ENCODE measurements around the gene WDPCP. TPM values are rescaled to one million over a fixed set of nuclear protein-coding genes. Genes with fewer than 3 reads are reported as not detected.

WDPCP gene
- 10 to 100 TPM in 2 of 4 donors, 1 to 10 TPM in 2; 7.1 to 19.9 (median 9.6) TPM for total RNA-seq

GRCh38 chr2:63588385-63589147 lies at the start of gene WDPCP, which contains the start of gene MDH1:
TSS of gene WDPCP (minus strand) at chr2:63588477. CDS start at chr2:63588271, 206 bp downstream.
TSS of gene MDH1 (plus strand) at chr2:63588963. CDS start at chr2:63589044, 81 bp downstream.
- ATAC-seq: peak; percentile 96
- 0% methylated on average over 22 of the region's 44 CpGs; no CpG with 5 or more reads in 1 of the 2 donors for WGBS, 2 donors (ENCODE audit: low coverage in 1 of 2)
- Histone ChIP-seq H3K4me3 (peak within 1 kb of the TSS; percentile 68 to 80), H3K27ac (peak within 1 kb of the TSS; percentile 75 to 93 (median 90)), H3K27me3 (no peaks in the 10 kb centered on the region), H3K4me1 (peaks cover 12 to 54% (median 17%) of the 10 kb centered on the region in 3 donors), H3K36me3 (peaks cover 0 to 7% of the 10 kb centered on the region in 2 donors), H3K9me3 (no peaks in the 10 kb centered on the region)
- TF ChIP-seq CTCF (IDR thresholded peaks at IDR 0.05): no peak
- no peak for TF ChIP-seq EP300 (IDR thresholded peaks at IDR 0.05)
- peak; percentile 66 to 71 for TF ChIP-seq POLR2A (IDR thresholded peaks at IDR 0.05)
- peak; percentile 90 for TF ChIP-seq POLR2AphosphoS5 (IDR thresholded peaks at IDR 0.05)

- ATAC-seq: no peak
- Histone ChIP-seq H3K36me3 (no peaks in the 10 kb centered on the region), H3K9me3 (peaks cover 0 to 57% (median 0%) of the 10 kb centered on the region in 3 donors), H3K4me1 (no peaks in the 10 kb centered on the region), H3K4me3 (no peak overlapping the region), H3K27ac (no peak overlapping the region), H3K27me3 (no peaks in the 10 kb centered on the region)
- 67 to 86% methylated on average over 1 to 2 of the region's 2 CpGs for WGBS, 2 donors (ENCODE audit: low coverage in 1 of 2)
- TF ChIP-seq POLR2A (IDR thresholded peaks at IDR 0.05) (no peak), CTCF (IDR thresholded peaks at IDR 0.05) (no peak), EP300 (IDR thresholded peaks at IDR 0.05) (no peak), POLR2AphosphoS5 (IDR thresholded peaks at IDR 0.05) (no peak)
Observed at GRCh38 chr2:63632382-63632781, 44.1 kb upstream of the WDPCP start.

GRCh38 chr2:63631501-63631900 lies 43.2 kb upstream of the WDPCP start:
- Histone ChIP-seq H3K27ac (no peak overlapping the region), H3K27me3 (no peaks in the 10 kb centered on the region), H3K4me1 (no peaks in the 10 kb centered on the region), H3K9me3 (peaks cover 0 to 50% (median 0%) of the 10 kb centered on the region in 3 donors), H3K36me3 (no peaks in the 10 kb centered on the region), H3K4me3 (no peak overlapping the region)
- TF ChIP-seq POLR2AphosphoS5 (IDR thresholded peaks at IDR 0.05): no peak
- no peak for TF ChIP-seq EP300 (IDR thresholded peaks at IDR 0.05)
- TF ChIP-seq POLR2A (IDR thresholded peaks at IDR 0.05): no peak
- TF ChIP-seq CTCF (IDR thresholded peaks at IDR 0.05): no peak
- WGBS, 2 donors (ENCODE audit: low coverage in 1 of 2): 18% methylated on average over 1 of the region's 1 CpG; no CpG with 5 or more reads in 1 of the 2 donors
- no peak for ATAC-seq

- WGBS, 2 donors (ENCODE audit: low coverage in 1 of 2): 91 to 100% methylated on average over 1 of the region's 1 CpG
- H3K4me3 ChIP-seq: no peak overlapping the region
- no peak for TF ChIP-seq CTCF (IDR thresholded peaks at IDR 0.05)
- no peak for TF ChIP-seq POLR2A (IDR thresholded peaks at IDR 0.05)
- TF ChIP-seq EP300 (IDR thresholded peaks at IDR 0.05): no peak
- no peak for TF ChIP-seq POLR2AphosphoS5 (IDR thresholded peaks at IDR 0.05)
- no peak for ATAC-seq
- H3K4me1 ChIP-seq: no peaks in the 10 kb centered on the region
- no peaks in the 10 kb centered on the region for H3K36me3 ChIP-seq
- peaks cover 0 to 26% (median 0%) of the 10 kb centered on the region in 3 donors for H3K9me3 ChIP-seq
- H3K27ac ChIP-seq: no peak overlapping the region
- H3K27me3 ChIP-seq: no peaks in the 10 kb centered on the region
Observed at GRCh38 chr2:63628403-63628942, 40.2 kb upstream of the WDPCP start.

All from gastroesophageal sphincter (tissue), 4 donors.